HG03432 (cell line): ENCODE measurements around the gene FBXO42.

Source experiments
- ATAC-seq: cut with Tn5 transposase; IDR thresholded peaks from one replicate; pipeline ENCODE4 v1.9.1; 2021; ENCODE audit warnings: mild to moderate bottlenecking, moderate library complexity; ENCODE audit not compliant: unreplicated experiment

FBXO42 gene

DNA sequence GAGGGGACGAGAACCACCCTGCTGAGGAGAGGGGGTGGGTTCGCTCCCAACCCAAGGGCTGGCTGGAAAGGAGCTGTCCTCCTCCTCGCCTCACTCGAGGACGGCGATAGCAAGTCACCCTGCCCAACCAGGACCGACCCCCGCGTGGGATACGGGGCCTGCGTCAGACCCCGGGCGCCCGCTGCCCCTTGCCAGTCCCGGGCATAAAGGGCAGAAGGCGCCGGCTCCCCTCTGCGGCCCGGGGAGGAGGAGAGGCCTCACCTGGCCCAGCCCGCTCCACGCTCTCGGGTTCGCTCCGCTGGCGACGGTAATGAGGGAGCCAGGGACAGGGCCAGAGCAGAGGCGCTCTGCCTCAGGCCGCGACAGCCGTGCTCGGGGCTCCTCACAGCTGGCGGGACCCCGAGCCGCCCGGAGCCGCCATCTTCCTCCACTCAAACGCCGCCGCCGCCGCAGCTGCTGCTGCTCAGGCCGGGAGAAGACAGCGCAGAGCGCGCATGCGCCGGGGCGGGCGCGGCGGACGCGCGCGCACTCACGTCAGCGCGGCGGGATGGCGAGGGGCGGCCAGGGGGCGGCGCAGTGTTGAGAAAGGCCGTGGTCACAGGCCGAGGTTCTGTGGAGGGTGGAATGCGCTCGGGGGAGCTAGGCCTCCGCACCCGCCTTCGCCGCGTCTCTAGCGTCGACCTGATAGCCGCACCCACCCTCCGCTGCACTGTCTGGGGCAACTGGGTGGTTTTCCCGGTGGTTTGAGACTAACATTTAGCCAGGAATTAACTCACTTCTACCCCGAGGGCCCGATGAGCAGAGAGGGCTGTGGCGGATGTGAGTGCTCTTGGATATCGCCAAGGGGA, at the start of gene FBXO42:
TSS of gene FBXO42 (minus strand) at position 487 of the 848 bp plus-strand sequence. CDS start 37,062 bp downstream, outside the sequence.
- ATAC-seq: peak; percentile 91

DNA sequence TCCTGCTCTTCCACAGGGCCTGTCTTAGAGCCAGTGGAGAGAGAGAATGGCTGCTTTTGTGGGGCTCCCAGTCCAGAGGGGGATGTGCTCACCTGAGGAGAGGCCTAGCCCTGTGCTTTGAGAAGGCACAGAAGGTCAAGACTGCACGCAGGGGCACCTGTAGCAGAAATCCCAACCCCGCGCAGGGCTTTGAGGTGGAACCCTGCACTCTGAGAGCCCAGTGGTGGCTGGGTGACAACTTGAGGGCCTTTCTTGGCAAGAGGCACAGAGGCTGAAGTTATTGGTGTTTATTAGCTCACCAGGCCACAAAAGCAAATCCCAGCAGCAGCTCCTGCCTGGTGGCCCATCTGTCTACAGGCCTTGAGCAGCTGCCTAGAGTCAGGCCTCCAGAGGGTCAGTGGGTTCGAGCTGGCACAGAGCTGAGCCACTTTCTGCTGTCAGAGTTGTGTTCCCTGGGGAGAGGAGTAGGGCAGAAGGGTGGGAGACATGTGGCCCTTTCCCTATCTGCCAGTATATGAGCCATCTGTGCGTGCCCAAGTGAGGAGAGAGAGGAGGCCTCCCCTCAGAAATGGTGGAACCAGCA, 46.2 kb upstream of the FBXO42 start:
- no peak for ATAC-seq

DNA sequence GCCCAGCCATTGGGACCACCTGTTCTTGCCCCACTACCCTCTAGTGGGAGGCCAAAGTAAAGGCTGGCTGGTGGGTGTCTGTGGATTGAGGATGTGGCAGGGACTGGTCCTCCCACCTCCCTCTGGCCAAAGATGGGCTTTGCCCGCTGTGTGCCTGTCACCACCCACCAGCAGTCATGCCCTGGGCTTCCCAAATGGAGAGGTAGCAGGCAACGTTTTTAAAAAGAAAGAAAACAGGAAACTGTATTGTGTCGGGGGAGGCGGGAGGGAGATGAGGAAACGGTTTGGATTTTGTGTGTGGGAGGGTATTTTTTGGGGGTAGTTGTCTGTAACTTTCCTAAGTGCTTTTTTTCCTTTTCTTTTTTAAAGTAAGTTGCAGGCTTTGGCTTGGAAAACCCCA, 44.8 kb upstream of the FBXO42 start:
- no peak for ATAC-seq

DNA sequence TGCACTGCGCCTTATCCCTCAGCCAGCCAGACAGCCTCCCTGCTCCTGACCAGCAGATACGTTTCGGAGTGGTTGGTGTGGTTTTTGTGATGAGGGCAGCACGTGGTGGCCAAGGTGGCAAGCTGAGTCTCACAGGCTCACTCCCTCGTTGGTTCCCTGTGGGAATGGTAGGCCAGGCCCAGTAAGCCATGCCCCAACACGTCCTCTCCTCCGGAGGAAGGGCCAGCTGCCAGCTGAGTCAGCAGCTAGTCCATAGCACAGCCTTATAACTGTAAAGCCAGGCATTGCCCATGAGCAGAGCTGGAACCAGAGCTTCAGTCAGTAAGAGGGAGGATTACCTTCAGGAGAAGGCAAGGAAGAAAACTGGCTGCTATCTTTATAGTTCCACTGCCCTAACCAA, 44.3 kb upstream of the FBXO42 start:
- no peak for ATAC-seq

DNA sequence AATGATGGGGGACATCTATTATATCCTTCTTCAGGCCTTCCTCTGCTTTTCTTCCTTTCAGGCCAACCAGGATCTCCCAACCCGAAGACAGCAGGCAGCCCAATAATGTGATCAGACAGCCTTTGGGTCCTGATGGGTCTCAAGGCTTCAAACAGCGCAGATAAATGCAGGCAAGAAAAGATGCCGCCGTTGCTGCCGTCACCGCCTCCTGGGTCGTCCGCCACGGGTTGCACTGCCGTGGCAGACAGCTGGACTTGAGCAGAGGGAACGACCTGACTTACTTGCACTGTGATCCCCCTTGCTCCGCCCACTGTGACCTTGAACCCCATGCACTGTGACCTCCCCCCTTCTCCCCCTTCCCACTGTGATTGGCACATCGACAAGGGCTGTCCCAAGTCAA, 42.7 kb upstream of the FBXO42 start:
- no peak for ATAC-seq

DNA sequence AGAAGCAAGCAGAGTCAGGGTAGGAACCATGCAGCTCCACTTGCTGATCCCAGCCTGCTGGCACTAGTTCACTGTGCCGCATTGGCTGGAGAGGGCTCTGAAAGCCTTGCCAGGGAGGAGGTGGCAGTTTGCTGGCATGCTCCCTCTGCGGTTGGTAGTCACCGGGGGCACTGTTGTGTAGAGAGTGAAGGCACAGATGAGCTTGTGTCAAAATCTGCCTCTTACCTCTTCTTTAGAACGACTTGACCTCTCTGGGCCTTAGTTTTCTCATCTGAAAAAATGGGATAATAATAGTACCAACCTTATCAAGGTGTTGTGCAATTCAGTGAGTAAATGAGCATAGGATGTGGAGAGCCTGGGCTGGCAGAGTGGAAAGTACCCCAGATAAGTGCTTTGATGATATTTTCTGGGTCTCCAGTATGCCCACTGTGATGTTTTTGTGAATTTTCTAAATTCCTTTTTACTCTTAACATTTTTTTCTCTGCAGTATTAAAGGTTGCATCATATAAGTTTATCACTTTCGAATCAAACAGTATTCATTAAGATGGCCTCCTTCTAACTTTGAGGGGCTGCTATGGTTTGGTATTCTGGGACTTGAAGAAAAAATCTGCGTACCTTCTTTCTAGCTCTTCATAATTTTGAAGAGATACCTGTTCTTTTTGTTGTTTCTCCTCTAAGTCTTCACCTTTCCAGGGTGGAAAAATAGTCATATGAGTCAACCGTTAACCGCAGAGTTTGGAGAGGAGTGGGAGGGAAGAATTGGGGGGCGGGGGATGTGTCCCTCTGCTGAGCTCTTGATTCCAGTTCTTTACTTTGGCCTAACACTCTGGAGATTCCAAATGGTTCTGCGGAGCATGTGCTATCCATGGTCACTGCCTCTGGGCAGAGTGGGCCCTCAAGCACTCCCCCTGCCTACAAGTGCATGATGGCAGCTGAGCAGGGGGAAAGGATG, 41.6 kb upstream of the FBXO42 start:
- ATAC-seq: no peak

DNA sequence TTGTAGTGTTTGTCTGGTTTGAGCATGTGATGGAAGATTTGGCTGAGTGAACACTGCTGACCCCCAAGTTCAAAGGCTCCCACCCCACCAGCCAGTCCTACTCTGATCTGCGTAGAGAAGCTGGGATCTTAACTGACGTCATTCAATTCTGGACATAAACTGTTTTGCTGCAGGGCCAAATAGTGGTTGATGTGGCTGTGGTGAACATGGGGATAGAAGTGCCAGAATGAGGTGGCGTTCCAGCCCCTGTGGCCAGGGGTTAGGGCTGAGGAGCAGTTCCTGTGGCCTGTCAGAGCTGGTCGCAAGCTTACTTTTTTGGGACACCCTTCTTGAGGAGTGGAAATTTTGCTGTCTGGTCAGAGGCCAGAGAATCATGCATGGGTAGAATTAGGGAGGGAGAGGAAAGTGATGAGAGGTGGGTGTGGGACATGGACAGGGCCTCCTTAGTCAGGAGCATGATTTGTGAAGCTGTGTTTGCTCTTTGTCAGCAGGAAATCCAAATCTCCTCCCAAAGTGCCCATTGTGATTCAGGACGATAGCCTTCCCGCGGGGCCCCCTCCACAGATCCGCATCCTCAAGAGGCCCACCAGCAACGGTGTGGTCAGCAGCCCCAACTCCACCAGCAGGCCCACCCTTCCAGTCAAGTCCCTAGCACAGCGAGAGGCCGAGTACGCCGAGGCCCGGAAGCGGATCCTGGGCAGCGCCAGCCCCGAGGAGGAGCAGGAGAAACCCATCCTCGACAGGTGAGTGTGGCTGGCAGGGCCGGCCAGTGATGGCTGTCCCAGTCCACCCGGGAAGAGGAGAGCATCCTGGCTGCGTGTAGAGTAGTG, 40.7 kb upstream of the FBXO42 start:
- no peak for ATAC-seq

DNA sequence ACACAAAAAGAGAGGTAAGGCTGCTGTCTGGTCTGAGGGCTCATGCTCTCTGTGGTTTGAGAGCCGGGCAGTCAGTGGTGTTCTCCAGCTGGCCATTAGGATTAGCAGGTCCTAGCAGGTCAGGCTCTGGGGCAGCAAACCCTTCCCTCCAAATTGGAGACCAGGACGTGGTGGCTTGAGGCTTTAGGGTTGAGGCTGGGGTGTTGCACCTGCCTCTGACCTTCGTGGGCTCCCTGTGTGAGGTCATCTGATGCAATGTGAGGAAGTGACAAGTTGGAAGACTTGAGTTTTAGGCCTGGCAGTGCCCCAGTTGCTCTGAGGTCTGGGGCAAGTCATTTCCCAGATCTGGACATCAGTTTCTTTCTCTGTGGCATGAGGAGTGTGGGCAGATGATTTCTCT, 39.1 kb upstream of the FBXO42 start:
- no peak for ATAC-seq

DNA sequence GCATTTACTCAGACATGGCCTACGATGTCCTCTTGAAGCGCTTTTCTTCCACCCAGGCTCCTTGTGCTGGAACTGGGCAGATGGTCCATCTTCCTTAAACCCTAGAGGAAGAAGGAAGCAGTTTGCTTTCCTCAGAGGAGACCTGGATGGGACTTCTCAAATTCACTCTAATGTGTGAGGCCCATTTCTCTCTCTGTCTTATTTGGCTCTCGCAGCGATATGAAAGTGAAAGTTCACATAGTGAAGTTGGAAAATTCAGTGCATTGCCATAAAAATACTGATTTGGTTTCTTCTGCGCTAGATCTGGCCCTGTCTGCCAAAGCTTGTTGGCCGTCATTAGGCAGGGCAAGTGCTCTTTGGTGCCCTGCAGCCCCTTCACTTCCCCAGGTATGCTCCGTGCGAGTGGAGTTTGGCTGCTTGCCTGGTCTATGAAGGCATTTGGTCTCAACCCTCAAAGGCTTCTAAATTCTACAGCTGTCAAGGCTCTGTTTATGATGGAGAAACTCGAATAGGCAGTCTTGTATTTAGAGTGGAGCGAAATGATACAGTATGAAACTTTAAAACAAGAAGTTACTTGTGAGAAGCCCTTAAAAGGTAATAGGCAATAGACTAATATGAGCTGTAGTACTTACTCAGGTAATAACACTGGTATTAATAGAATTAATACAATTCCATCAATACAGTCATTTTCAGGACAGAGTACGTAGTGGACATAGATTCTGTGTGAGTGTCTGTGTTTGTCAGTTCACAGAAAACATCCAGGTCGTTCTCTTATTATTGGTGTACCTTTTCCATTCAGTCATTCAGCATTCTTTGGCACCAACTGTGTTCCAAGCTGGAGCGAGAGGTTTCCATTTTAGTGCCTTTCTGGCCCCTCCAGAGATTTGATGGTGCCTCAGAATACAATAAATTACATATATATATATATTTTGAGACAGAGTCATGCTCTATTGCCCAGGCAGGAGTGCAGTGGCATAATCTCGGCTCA, 35.2 kb upstream of the FBXO42 start:
- ATAC-seq: peak; percentile 43

DNA sequence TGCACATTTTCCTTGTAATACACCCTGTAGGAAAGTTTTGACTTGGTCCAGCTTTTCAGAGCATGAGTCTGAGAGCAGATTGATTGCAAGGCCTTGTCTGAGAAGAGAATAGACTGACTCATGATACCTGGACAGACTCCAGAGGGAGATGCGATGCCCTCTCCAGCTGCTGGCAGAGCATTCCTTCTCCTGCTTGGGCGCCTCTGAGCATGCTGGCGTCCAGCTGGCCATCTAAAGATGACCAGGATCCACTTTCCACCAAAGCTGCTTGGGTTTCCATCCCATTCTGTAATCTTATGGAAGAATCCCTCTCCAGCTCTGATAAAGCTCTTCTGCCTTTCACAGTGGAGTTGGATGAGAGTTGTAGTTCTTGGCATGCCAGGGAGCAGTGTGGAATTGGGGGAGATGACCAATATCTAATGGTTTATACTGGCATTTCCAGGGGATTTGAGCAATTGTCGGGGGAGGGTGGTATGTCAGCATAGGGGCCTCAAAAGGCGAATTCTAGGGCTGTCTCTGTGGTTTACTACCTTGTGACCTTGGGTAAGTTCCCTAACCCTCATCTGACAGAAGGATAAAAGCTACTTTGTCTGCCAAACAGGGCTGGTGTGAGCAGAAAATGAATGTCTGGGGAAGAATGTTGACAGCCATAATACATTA, 34.3 kb upstream of the FBXO42 start:
- no peak for ATAC-seq

DNA sequence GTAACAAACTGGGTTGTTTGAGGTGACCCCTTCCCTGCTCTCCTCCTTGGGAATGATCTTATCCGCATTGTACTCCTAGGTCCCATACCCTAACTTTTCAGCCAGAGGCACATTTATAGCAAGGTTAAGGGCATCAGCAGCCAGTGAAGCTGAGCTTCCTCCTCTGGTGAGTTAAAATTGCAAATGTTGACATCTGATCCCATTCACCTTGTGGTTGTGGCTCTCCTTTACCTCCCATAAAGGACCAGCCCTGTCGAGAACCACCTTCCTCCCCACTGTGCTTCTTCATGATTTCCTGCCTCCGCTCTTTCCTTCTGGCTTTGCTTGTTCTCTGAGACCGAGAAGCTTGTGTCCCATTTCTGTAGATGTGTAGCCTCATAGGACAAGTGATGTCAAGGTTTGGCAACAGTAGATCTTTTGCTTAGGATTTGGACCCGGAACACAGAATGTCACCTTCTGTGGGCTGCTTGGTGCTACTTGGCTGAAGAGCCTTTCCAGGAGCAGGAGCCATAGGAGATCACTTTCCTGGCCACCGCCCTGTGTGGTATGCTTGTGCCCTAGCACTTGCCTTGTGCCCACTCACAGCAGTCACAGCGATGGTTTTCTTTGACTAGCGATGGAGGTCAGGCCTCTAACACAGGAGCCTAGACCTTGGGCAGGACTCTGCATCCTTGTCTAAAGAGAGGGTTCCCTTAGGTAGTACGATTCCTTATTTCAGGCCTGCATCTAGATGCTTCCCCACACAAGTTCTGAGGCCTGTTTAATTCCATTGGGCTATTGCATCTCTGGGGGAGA, 33.6 kb upstream of the FBXO42 start:
- ATAC-seq: no peak

DNA sequence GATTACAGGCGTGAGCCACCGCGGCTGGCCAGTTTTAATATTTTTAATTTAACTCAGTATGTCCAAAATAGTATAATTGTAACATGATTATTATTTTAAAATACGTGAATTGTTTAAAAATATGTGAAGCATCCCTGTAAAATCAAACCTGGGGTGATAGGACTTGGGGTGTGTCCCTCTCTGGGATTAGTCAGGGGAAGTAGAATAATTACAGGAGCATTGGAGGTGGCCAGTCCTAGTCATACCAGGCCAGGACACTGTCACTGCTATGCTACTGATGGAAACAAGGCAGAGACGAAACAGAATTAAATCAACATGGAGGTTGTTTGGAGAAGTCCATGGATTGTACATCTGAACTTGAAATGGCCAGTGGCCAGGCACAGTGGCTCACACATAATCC, 31.6 kb upstream of the FBXO42 start:
- ATAC-seq: no peak

DNA sequence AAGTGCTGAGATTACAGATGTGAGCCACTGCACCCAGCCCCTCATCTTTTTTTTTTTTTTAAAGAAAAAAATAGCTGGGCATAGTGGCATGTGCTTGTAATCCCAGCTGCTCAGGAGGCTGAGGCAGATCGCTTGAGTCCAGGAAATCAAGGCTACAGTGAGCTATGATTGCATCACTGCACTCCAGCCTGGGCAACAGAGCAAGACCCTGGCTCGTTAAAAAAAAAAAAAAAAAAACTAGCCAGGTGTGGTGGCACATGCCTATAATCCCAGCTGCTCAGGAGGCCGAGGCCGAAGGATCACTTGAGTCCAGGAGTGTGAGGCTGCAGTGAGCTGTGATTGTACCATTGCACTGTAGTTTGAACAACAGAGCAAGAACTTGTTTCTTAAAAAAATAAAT, 28.6 kb upstream of the FBXO42 start:
- ATAC-seq: no peak

DNA sequence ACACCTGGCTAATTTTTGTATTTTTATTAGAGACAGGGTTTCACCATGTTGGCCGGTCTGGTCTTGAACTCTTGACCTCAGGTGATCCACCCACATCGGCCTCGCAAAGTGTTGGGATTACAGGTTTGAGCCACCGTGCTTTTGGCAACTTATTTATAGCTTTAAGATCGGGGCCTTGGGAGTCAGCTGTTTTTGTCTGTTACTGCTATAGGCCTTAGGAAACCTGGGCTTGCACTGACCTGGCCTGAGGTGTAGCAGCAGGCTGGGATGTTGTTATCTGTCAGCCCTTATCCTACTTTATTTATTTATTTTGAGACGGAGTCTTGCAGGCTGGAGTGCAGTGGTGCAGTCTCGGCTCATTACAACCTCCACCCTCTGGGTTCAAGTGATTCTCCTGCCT, 26.2 kb upstream of the FBXO42 start:
- ATAC-seq: no peak

DNA sequence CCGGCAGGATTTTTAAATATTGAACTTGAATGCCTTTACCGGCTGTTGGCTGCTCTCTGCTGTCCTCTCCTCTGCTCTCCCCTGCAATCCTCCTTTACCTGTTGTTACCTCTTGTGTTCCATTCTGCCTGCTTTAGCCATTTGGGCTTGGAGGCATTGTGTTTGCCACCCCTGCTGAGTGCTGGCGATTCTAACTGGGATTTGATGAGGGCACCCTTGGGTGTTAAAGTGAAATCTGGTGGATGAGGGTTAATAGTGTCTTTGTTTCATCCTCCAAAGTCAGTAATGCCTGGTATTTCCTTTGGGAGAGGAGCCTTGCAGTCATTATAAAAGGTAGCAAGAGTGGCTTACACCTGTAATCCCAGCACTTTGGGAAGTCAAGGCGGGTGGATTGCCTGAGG, 24.7 kb upstream of the FBXO42 start:
- no peak for ATAC-seq

DNA sequence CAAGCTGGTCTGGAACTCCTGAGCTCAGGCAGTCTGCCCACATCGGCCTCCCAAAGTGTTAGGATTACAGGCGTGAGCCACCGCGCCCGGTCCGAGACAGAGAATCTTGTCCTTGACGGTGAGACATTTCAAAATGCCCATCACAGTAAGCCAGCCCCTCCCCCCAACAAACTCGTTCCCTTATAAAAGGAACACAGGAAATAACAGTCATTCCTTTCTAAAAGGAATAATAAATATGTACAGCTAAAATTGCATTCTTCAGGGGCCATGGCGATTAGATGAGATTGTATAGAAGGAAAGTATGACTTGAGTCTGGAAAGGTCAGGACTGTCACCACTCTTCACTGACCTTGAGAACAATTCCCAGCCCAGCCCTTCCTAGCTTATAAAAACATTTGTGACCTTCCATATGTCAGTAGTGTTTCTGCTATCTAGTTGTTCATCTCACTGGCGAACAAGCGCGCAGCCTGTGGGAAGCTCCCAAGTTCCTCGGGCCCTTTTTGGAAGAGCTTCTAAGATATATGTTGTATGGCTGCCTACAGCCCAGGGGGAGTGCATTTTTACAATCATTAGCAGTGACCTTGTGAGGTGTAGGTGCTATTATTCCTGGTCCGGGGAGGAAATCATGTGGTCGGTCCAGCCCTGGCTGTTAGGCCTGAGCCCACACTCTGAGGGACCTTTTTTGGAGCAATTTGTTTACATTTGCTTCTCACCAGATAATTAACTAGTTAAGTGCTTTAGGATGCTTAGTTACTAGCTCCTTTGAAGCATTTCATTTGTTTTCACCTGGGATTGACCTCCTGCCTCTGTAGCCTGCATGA, 23.5 kb upstream of the FBXO42 start:
- no peak for ATAC-seq

DNA sequence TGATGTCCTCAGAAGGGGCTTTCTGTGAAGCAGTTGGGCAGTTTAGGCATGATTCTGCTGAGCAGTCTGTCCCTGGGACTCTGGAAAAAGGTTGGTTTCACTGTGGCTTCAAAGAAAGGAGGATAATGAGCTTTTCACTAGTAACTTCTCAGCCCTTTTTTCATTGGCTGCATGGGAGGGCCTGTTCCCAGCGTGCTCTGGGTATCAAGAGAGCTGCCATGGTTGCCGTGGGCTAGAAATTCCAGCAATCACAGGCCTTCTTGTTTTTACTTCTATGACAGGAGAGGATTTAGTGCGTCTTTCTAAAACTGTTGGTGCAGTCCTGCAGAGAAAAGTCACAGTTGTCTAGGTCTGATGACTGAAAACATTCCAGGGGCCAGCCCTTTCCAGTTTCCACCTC, 22.0 kb upstream of the FBXO42 start:
- ATAC-seq: no peak
